AG04450 (cell line): ENCODE results near the gene DHX30. TPM values are rescaled to one million over a fixed set of nuclear protein-coding genes. Genes with fewer than 3 reads are reported as not detected.

Experiments used
- CTCF ChIA-PET: fragments of 300-600, 350-600 bp; formaldehyde crosslinking; extraction: SDS; loops from one replicate; lab custom pipeline; 2022; ENCODE audit warnings: antibody characterized with exemption, inconsistent platforms; lab: Charles Lee
- POLR2A ChIA-PET: fragments of 350-600 bp; formaldehyde crosslinking; extraction: SDS; loops from one replicate; lab custom pipeline; 2021; ENCODE audit warnings: antibody characterized with exemption, inconsistent platforms; lab: Yijun Ruan, JAX
- DNase-seq: peaks from one replicate; pipeline ENCODE4 v3.0.0-alpha.2; 2011; ENCODE audit warnings: low read depth, low spot score
- H3K27ac ChIP-seq: one replicate; pipeline ENCODE4 v1.5.1; 2012; ENCODE audit warnings: low read depth, low read length, control low read depth
- H3K27me3 ChIP-seq: one replicate; pipeline ENCODE4 v1.6.0; 2012; ENCODE audit warnings: low read length; ENCODE audit not compliant: control insufficient read depth, insufficient read depth
- H3K4me3 ChIP-seq: 2 replicates; pipeline ENCODE4 v1.5.1; 2011; ENCODE audit warnings: mild to moderate bottlenecking, low read depth, low read length, control low read depth
- H3K9me3 ChIP-seq: 2 replicates; pipeline ENCODE4 v1.5.1; 2012; ENCODE audit warnings: low read length; ENCODE audit not compliant: control insufficient read depth, insufficient read depth
- CTCF ChIP-seq: IDR thresholded peaks from 2 replicates; pipeline ENCODE4 v1.5.1; 2011; ENCODE audit warnings: low read depth, low read length, control low read depth, inconsistent platforms
- polyA plus RNA-seq: library from polyadenylated mRNA; depleted of rRNA; stranded (reverse); fragments of >200 nt; gene quantifications from 2 replicates; pipeline ENCODE4 v1.2.3, GENCODE V29; 2011

DHX30 gene
- polyA plus RNA-seq, 1 experiment: 30.7 TPM

GRCh38 chr3:47855461-47856383, 52.8 kb downstream of the DHX30 start:
- ChIA-PET CTCF (interaction anchor here (1.2 kb wide), 1 partner anchor 11 kb away, joined by 3 read pairs; no protein-coding TSS in a partner anchor), POLR2A (interaction anchor here (0.5 kb wide), 1 partner anchor 234 kb away, joined by 9 read pairs; no protein-coding TSS in a partner anchor)
- Histone ChIP-seq H3K9me3 (no peaks in the 10 kb centered on the region), H3K27ac (no peak overlapping the region), H3K4me3 (no peak overlapping the region), H3K27me3 (no peaks in the 10 kb centered on the region)
- TF ChIP-seq CTCF: no peak
- no peak for DNase-seq

- no peak overlapping the region for H3K27ac ChIP-seq
- no peak overlapping the region for H3K4me3 ChIP-seq
- H3K9me3 ChIP-seq: no peaks in the 10 kb centered on the region
- TF ChIP-seq CTCF: no peak
- no peaks in the 10 kb centered on the region for H3K27me3 ChIP-seq
- ChIA-PET CTCF (no interaction called here), POLR2A (no interaction called here)
- DNase-seq: no peak
Measured at GRCh38 chr3:47856669-47857068, 53.7 kb downstream of the DHX30 start.

GRCh38 chr3:47857151-47857550, 54.2 kb downstream of the DHX30 start:
- H3K9me3 ChIP-seq: no peaks in the 10 kb centered on the region
- no peak for TF ChIP-seq CTCF
- H3K27me3 ChIP-seq: no peaks in the 10 kb centered on the region
- H3K27ac ChIP-seq: no peak overlapping the region
- ChIA-PET POLR2A (no interaction called here), CTCF (no interaction called here)
- no peak for DNase-seq
- H3K4me3 ChIP-seq: no peak overlapping the region

- POLR2A ChIA-PET: no interaction called here
Measured at GRCh38 chr3:47859956-47860605, 57.1 kb downstream of the DHX30 start.

More at GRCh38 chr3:47859956-47860605, 57.1 kb downstream of the DHX30 start:
- TF ChIP-seq CTCF: no peak
- no peaks in the 10 kb centered on the region for H3K27me3 ChIP-seq
- no peak overlapping the region for H3K27ac ChIP-seq
- CTCF ChIA-PET: interaction anchor here (1.1 to 2.2 kb wide), 3 partner anchors 130 to 297 kb away, joined by 4 to 6 read pairs (median 5); no protein-coding TSS in a partner anchor
- no peak overlapping the region for H3K4me3 ChIP-seq
- no peak for DNase-seq
- no peaks in the 10 kb centered on the region for H3K9me3 ChIP-seq
